ENCODE data around the gene TK1.
"Not testable (repeated sequence)": the region's sequence is repeated elsewhere in the genome, so short reads cannot be mapped to it uniquely, and the experiment has no call there.

TK1 gene

GRCh38 chr17:78175643-78175981, 11.2 kb downstream of the TK1 start:
- no peak for DNase-seq

DNA sequence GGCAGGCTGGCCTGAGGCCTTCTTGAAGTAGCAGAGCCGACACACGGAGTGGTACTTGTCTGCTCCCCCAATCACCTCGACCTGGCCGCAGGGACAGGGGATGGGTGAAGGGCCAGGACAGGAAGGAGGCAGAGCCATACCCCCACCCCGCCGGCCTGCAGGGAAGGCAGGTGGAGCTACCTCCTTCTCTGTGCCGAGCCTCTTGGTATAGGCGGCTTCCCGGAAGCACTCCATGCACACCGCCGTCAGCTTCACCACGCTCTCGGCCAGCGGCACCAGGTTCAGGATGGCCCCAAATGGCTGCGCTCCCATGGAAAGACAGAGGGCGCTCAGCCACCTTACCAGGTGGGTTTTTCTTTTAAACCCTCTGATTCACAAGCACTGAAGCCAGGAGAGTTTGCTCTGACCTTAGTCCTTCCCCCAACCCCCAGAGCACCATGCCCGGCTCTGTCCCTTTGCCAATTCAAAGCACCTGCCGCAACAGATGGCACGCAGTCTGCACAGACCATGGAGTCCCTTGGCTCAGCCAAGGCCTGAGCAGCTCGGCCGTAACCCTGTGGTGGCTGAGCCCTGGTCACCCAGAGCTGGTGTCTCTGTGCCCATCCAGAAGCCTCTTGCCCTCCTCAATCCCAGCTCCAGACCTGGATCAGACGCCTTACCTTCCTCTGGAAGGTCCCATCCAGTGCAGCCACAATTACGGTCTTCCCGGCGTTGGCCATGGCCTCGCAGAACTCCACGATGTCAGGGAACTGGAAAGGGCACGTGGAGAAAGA, 11.8 kb downstream of the TK1 start:
- no peak for DNase-seq

DNA sequence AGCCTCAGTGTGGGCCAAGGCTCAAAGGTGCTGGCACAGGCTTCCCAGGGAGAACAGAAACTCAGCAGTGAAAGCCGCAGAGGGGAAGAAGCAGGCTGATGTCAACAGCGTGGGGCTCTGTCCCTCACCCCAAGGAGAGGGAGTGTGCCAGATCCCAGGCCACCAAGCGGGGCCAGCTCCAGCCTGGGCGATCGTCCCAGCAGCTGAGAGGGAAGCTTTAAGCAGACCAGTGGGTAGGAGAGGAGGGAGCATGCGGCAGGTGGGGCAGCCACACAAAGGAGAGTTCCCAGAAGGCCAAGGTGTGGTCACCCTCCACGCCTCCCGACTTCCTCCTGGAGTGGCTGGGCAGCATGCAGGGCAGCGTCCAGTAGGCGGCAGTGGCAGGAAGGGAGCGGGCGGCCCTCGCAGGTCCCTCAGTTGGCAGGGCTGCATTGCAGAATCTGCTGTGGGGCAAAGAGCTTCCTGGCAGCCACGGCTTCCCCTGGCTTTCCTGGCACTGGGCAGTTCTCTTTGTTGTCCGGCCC, 12.4 kb downstream of the TK1 start:
- peak; percentile 58 for DNase-seq

GRCh38 chr17:78173097-78173715, 13.6 kb downstream of the TK1 start:
- DNase-seq = peak; percentile 51

GRCh38 chr17:78172249-78173051, 14.4 kb downstream of the TK1 start:
- DNase-seq = peak; percentile 66

- DNase-seq = not testable (repeated sequence)
These were observed 15.1 kb downstream of the TK1 start for GRCh38 chr17:78171591-78172248.

DNA sequence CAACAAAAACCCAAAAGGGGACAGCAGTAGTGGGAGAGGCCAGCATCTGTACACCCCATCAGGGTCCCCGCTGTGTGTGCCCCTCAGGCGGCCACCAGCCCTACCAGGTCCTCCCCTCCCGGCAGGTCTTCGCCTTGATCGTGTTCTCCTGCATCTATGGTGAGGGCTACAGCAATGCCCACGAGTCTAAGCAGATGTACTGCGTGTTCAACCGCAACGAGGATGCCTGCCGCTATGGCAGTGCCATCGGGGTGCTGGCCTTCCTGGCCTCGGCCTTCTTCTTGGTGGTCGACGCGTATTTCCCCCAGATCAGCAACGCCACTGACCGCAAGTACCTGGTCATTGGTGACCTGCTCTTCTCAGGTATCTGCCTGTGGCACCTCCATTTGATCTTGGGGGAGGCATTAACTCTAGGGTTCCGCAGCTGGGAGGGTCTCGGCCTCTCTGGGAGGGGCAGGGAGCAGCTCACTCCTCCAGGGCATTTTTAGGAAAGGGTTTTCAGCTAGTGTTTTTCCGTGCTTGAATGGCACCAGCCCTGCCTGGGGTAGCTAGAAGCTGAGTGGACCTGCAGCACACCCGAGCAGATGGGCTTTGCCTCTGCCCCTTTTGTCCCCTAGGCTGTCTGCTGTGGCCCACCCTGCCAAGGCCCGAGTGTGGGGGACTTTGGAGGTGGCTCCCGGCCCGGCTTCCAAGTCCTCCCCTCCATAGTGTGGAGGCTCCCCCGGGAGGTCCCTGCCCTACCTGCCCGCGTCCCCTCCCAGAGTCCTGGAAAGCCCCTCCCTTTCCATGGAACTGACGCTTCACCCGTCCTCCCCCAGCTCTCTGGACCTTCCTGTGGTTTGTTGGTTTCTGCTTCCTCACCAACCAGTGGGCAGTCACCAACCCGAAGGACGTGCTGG, 15.9 kb downstream of the TK1 start:
- no peak for DNase-seq

DNA sequence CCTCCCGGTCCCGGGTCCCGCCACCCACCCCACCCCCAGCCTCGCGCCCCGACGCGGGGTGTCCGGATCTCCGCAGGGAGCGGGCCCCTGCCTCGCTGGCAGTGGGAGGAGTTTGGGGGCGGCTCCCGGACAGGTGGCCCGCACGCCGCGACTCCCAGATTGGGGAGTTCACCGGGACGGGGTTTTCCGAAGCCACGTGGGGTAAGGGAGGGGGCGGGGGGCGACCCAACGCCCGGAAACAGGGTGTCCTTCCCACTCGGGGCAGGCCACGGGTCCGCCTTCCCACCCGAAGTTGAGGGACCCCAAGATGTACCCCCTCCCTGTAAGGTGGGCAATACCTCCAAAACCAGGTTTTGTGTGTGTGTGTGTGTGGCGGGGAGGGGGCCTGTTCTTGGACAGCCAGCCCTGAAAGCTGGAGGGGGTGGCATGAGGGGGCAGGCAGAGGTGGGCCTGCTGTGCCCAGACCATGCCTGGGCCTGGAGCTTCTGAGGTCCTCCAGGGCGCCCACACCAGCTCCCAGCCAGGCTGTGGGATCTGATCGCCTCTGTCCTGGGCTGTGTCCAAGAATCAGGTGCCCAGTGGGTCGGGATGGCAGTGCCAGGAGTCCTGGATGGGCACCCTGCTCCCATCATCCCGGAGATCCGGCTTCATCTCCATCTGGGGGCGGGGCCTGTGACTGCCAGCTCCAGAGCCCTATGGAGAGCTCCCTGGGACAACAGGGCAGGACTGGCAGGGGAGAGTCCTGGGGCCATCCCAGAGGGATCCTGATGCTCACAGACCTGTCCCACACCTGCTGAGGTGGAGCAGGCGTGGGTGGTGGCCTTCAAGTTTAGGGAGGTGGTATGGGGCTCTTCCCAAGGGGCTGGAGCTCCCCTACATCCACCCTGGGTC, 17.7 kb downstream of the TK1 start:
- DNase-seq = peak; percentile 72

- peak; percentile 87 for DNase-seq
These were observed 18.5 kb downstream of the TK1 start, which contains the start of gene SYNGR2 for GRCh38 chr17:78168242-78168902. TSS of gene SYNGR2 (plus strand) at chr17:78168581. CDS start at chr17:78168617, 36 bp downstream.

DNA sequence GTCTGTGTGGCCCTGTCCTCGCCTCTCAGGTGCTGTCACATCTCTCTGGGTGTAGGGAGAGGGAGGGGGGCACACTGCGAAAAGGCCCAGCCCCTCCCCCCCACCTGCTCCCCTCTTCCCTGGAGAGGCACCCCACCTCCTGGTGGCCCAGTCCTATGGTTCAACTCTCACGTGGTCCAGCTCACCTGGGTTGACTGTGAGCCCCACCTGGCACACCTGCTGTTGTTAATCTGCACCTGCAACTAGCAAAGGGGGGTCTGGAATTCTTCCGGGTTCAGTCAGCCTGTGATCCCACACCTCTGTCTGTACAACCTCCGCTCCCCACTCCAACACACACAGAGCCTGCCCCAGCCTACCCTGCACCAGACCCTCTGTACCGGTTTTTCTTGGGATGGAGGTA, 20.4 kb downstream of the TK1 start:
- DNase-seq = no peak

GRCh38 chr17:78164748-78165607, 21.9 kb downstream of the TK1 start:
- no peak for DNase-seq

DNA sequence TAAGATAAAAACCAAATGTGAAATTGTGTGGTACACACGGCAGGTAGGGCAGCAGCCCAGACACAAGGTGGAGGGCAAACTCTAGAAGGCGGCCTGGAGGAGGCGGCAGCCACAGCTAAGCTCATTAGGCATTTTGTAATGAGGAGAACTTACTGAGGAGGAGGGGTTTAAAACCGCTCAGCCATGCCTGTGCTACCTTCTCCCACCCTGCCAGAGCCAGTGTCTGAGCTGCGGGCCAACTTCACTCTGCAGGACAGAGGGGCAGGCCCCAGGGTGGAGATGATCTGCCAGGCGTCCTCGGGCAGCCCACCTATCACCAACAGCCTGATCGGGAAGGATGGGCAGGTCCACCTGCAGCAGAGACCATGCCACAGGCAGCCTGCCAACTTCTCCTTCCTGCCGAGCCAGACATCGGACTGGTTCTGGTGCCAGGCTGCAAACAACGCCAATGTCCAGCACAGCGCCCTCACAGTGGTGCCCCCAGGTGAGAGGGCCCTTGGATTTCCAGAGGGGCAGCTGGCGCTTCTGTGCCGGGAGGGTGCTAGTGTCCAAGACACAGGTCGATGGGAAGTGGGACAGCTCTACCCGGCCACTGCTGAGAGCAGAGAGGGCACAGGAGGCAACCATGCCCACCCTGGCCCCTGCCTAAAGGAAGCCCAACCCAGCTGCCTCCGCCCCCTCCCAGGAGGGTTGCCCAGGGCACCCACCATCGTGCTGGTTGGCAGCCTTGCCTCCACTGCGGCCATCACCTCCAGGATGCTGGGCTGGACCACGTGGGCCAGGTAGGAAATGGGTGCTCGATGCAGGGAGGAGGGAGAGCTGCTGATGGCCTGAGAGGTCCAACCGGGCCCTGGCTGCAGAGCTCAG, 22.7 kb downstream of the TK1 start:
- DNase-seq = no peak

- no peak for DNase-seq
These were observed 27.2 kb downstream of the TK1 start for GRCh38 chr17:78159575-78160158.

GRCh38 chr17:78154903-78155811, 31.7 kb downstream of the TK1 start:
- DNase-seq = peak; percentile 81

- no peak for DNase-seq
These were observed 35.3 kb downstream of the TK1 start for GRCh38 chr17:78151514-78152008.

- no peak for DNase-seq
These were observed 38.4 kb downstream of the TK1 start for GRCh38 chr17:78148286-78149016.

Measured in CD4-positive, alpha-beta T cell treated with Interleukin-15 for 1 hour (primary cell).